ENCODE data around the gene DEXI. TPM values are rescaled to one million over a fixed set of nuclear protein-coding genes. Genes with fewer than 3 reads are reported as not detected.

DEXI gene
- total and polyA plus RNA-seq, 2 of the 13 experiments (the other 11 are each of a cell fraction or from before 2014, with no cell fraction given) = 51.5 to 70.4 TPM

GRCh38 chr16:10918294-10919002 is 23.8 kb downstream of the DEXI start (continued):
- TF ChIP-seq ZNF570 (CRISPR knock-in tag; IDR thresholded peaks at IDR 0.05; ENCODE audit: borderline replicate concordance) (no peak), SOX6 (IDR thresholded peaks at IDR 0.05) (no peak), SOX6 (CRISPR knock-in tag; IDR thresholded peaks at IDR 0.05) (peak; percentile 64), SNAPC2 (CRISPR knock-in tag; IDR thresholded peaks at IDR 0.05) (no peak), THAP7 (CRISPR knock-in tag; IDR thresholded peaks at IDR 0.05) (peak; percentile 49; the same call in 1 of the 2 replicates), SMAD3 (CRISPR knock-in tag; IDR thresholded peaks at IDR 0.05) (0 out of 2 replicates have a peak, but pooled peaks have one; percentile 28), ZNF614 (CRISPR knock-in tag; IDR thresholded peaks at IDR 0.05; ENCODE audit: borderline replicate concordance) (peak; percentile 80; the same call in 1 of the 2 replicates), GATA4 (IDR thresholded peaks at IDR 0.05; ENCODE audit: borderline replicate concordance, low read depth) (no peak), RARA (CRISPR knock-in tag; IDR thresholded peaks at IDR 0.05) (0 out of 2 replicates have a peak, but pooled peaks have one; percentile 19), ZNF652 (CRISPR knock-in tag; IDR thresholded peaks at IDR 0.05; ENCODE audit: borderline replicate concordance, low read depth) (no peak), NFATC3 (CRISPR knock-in tag; IDR thresholded peaks at IDR 0.05) (peak; percentile 94; the same call in 1 of the 2 replicates), HOMEZ (CRISPR knock-in tag; IDR thresholded peaks at IDR 0.05; ENCODE audit: low read depth) (0 out of 2 replicates have a peak, but pooled peaks have one; percentile 38), ZNF749 (CRISPR knock-in tag; IDR thresholded peaks at IDR 0.05; ENCODE audit: borderline replicate concordance) (no peak), THAP8 (CRISPR knock-in tag; IDR thresholded peaks at IDR 0.05; ENCODE audit: borderline replicate concordance) (0 out of 2 replicates have a peak, but pooled peaks have one; percentile 49), ARNTL (CRISPR knock-in tag; IDR thresholded peaks at IDR 0.05) (no peak), THYN1 (CRISPR knock-in tag; IDR thresholded peaks at IDR 0.05; ENCODE audit: borderline replicate concordance, low read depth) (no peak)
- TF ChIP-seq, protein P1, sequence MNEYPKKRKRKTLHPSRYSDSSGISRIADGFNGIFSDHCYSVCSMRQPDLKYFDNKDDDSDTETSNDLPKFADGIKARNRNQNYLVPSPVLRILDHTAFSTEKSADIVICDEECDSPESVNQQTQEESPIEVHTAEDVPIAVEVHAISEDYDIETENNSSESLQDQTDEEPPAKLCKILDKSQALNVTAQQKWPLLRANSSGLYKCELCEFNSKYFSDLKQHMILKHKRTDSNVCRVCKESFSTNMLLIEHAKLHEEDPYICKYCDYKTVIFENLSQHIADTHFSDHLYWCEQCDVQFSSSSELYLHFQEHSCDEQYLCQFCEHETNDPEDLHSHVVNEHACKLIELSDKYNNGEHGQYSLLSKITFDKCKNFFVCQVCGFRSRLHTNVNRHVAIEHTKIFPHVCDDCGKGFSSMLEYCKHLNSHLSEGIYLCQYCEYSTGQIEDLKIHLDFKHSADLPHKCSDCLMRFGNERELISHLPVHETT (CRISPR knock-in tag; conservative IDR thresholded peaks at IDR 0.05) = 0 out of 2 replicates have a peak, but pooled peaks have one; percentile 33
- TF ChIP-seq, protein P2, sequence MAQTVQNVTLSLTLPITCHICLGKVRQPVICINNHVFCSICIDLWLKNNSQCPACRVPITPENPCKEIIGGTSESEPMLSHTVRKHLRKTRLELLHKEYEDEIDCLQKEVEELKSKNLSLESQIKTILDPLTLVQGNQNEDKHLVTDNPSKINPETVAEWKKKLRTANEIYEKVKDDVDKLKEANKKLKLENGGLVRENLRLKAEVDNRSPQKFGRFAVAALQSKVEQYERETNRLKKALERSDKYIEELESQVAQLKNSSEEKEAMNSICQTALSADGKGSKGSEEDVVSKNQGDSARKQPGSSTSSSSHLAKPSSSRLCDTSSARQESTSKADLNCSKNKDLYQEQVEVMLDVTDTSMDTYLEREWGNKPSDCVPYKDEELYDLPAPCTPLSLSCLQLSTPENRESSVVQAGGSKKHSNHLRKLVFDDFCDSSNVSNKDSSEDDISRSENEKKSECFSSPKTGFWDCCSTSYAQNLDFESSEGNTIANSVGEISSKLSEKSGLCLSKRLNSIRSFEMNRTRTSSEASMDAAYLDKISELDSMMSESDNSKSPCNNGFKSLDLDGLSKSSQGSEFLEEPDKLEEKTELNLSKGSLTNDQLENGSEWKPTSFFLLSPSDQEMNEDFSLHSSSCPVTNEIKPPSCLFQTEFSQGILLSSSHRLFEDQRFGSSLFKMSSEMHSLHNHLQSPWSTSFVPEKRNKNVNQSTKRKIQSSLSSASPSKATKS (CRISPR knock-in tag; IDR thresholded peaks at IDR 0.05) = no peak
- TF ChIP-seq, protein P3, sequence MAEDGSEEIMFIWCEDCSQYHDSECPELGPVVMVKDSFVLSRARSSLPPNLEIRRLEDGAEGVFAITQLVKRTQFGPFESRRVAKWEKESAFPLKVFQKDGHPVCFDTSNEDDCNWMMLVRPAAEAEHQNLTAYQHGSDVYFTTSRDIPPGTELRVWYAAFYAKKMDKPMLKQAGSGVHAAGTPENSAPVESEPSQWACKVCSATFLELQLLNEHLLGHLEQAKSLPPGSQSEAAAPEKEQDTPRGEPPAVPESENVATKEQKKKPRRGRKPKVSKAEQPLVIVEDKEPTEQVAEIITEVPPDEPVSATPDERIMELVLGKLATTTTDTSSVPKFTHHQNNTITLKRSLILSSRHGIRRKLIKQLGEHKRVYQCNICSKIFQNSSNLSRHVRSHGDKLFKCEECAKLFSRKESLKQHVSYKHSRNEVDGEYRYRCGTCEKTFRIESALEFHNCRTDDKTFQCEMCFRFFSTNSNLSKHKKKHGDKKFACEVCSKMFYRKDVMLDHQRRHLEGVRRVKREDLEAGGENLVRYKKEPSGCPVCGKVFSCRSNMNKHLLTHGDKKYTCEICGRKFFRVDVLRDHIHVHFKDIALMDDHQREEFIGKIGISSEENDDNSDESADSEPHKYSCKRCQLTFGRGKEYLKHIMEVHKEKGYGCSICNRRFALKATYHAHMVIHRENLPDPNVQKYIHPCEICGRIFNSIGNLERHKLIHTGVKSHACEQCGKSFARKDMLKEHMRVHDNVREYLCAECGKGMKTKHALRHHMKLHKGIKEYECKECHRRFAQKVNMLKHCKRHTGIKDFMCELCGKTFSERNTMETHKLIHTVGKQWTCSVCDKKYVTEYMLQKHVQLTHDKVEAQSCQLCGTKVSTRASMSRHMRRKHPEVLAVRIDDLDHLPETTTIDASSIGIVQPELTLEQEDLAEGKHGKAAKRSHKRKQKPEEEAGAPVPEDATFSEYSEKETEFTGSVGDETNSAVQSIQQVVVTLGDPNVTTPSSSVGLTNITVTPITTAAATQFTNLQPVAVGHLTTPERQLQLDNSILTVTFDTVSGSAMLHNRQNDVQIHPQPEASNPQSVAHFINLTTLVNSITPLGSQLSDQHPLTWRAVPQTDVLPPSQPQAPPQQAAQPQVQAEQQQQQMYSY (CRISPR knock-in tag; IDR thresholded peaks at IDR 0.05) = no peak
